ENCODE measurements around the gene KLHL25. TPM values are rescaled to one million over a fixed set of nuclear protein-coding genes. Genes with fewer than 3 reads are reported as not detected.

Gene KLHL25
- total and polyA plus RNA-seq, 2 of the 13 experiments (the other 11 are each of a cell fraction or from before 2014, with no cell fraction given): 3.7 to 8.2 TPM

DNA sequence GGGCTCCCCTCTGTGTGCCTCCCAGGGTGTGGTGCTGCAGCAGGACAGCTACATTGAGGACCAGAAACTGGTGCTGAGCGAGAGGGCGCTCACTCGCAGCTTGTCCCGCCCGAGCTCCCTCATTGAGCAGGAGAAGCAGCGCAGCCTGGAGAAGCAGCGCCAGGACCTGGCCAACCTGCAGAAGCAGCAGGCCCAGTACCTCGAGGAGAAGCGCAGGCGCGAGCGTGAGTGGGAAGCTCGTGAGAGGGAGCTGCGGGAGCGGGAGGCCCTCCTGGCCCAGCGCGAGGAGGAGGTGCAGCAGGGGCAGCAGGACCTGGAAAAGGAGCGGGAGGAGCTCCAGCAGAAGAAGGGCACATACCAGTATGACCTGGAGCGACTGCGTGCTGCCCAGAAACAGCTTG lies 53.7 kb downstream of the KLHL25 start:
- ChIA-PET POLR2A (no interaction called here), CTCF (ENCODE audit: low intra/inter-chr PET ratio, low total read pairs) (no interaction called here)
- no peaks in the 10 kb centered on the region for H3K27me3 ChIP-seq (ENCODE audit: control insufficient read depth in 1 of 2, insufficient read depth in 2 of 2, low read length in 2 of 2)
- H3K4me3 ChIP-seq (replicated peaks in 1 of 3; ENCODE audit: insufficient read depth in 1 of 3, low read depth in 2 of 3, low read length in 3 of 3): no peak overlapping the region
- no peaks in the 10 kb centered on the region; the same call in 1 of the 2 replicates for H4K20me1 ChIP-seq (ENCODE audit: insufficient read depth, low read length)
- H3K9ac ChIP-seq (ENCODE audit: insufficient read depth, low read depth, low read length): no peak overlapping the region
- H2AFZ ChIP-seq (ENCODE audit: low read length): no peak overlapping the region
- intact Hi-C loops (cut with micrococcal nuclease; ENCODE audit: unreplicated experiment): no loop called here
- H3K4me1 ChIP-seq (ENCODE audit: insufficient read depth, low read length): no peaks in the 10 kb centered on the region
- H3K9me3 ChIP-seq (ENCODE audit: low read length): no peaks in the 10 kb centered on the region
- ATAC-seq: no peak
- peaks cover 15 to 56% of the 10 kb centered on the region in 2 experiments for H3K36me3 ChIP-seq (replicated peaks in 1 of 2; ENCODE audit: control insufficient read depth in 1 of 2, insufficient read depth in 2 of 2, low read length in 2 of 2)
- H3K4me2 ChIP-seq (ENCODE audit: low read depth, low read length): no peak overlapping the region
- WGBS (ENCODE audit: low lambda C conversion rate): over 99% methylated on average over 16 of the region's 20 CpGs
- H3K27ac ChIP-seq (ENCODE audit: extremely low read length, insufficient read depth, low read length): no peak overlapping the region
- no peak for DNase-seq (ENCODE audit: low spot score)
- in situ Hi-C loops (cut with HindIII; ENCODE audit: extremely low pct_ligation_motif_present, low pct_unique_long_range_greater_than_20kb): no loop called here
- BruUV-seq (replicated peaks): no TSS peak
- FAIRE-seq: no peak
- H3K79me2 ChIP-seq (ENCODE audit: insufficient read depth, low read length): no peaks in the 10 kb centered on the region
- TF ChIP-seq, protein P1, sequence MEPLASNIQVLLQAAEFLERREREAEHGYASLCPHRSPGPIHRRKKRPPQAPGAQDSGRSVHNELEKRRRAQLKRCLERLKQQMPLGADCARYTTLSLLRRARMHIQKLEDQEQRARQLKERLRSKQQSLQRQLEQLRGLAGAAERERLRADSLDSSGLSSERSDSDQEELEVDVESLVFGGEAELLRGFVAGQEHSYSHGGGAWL (CRISPR knock-in tag; IDR thresholded peaks at IDR 0.05): no peak
- TF ChIP-seq, protein P2, sequence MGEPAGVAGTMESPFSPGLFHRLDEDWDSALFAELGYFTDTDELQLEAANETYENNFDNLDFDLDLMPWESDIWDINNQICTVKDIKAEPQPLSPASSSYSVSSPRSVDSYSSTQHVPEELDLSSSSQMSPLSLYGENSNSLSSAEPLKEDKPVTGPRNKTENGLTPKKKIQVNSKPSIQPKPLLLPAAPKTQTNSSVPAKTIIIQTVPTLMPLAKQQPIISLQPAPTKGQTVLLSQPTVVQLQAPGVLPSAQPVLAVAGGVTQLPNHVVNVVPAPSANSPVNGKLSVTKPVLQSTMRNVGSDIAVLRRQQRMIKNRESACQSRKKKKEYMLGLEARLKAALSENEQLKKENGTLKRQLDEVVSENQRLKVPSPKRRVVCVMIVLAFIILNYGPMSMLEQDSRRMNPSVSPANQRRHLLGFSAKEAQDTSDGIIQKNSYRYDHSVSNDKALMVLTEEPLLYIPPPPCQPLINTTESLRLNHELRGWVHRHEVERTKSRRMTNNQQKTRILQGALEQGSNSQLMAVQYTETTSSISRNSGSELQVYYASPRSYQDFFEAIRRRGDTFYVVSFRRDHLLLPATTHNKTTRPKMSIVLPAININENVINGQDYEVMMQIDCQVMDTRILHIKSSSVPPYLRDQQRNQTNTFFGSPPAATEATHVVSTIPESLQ (CRISPR knock-in tag; conservative IDR thresholded peaks at IDR 0.05): no peak
- TF ChIP-seq ZBTB21 (CRISPR knock-in tag; IDR thresholded peaks at IDR 0.05): no peak
- TF ChIP-seq, protein P3, sequence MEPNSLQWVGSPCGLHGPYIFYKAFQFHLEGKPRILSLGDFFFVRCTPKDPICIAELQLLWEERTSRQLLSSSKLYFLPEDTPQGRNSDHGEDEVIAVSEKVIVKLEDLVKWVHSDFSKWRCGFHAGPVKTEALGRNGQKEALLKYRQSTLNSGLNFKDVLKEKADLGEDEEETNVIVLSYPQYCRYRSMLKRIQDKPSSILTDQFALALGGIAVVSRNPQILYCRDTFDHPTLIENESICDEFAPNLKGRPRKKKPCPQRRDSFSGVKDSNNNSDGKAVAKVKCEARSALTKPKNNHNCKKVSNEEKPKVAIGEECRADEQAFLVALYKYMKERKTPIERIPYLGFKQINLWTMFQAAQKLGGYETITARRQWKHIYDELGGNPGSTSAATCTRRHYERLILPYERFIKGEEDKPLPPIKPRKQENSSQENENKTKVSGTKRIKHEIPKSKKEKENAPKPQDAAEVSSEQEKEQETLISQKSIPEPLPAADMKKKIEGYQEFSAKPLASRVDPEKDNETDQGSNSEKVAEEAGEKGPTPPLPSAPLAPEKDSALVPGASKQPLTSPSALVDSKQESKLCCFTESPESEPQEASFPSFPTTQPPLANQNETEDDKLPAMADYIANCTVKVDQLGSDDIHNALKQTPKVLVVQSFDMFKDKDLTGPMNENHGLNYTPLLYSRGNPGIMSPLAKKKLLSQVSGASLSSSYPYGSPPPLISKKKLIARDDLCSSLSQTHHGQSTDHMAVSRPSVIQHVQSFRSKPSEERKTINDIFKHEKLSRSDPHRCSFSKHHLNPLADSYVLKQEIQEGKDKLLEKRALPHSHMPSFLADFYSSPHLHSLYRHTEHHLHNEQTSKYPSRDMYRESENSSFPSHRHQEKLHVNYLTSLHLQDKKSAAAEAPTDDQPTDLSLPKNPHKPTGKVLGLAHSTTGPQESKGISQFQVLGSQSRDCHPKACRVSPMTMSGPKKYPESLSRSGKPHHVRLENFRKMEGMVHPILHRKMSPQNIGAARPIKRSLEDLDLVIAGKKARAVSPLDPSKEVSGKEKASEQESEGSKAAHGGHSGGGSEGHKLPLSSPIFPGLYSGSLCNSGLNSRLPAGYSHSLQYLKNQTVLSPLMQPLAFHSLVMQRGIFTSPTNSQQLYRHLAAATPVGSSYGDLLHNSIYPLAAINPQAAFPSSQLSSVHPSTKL (CRISPR knock-in tag; IDR thresholded peaks at IDR 0.05): no peak
- TF ChIP-seq, protein P4, sequence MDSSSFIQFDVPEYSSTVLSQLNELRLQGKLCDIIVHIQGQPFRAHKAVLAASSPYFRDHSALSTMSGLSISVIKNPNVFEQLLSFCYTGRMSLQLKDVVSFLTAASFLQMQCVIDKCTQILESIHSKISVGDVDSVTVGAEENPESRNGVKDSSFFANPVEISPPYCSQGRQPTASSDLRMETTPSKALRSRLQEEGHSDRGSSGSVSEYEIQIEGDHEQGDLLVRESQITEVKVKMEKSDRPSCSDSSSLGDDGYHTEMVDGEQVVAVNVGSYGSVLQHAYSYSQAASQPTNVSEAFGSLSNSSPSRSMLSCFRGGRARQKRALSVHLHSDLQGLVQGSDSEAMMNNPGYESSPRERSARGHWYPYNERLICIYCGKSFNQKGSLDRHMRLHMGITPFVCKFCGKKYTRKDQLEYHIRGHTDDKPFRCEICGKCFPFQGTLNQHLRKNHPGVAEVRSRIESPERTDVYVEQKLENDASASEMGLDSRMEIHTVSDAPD (CRISPR knock-in tag; IDR thresholded peaks at IDR 0.05): no peak
- TF ChIP-seq, protein P5, sequence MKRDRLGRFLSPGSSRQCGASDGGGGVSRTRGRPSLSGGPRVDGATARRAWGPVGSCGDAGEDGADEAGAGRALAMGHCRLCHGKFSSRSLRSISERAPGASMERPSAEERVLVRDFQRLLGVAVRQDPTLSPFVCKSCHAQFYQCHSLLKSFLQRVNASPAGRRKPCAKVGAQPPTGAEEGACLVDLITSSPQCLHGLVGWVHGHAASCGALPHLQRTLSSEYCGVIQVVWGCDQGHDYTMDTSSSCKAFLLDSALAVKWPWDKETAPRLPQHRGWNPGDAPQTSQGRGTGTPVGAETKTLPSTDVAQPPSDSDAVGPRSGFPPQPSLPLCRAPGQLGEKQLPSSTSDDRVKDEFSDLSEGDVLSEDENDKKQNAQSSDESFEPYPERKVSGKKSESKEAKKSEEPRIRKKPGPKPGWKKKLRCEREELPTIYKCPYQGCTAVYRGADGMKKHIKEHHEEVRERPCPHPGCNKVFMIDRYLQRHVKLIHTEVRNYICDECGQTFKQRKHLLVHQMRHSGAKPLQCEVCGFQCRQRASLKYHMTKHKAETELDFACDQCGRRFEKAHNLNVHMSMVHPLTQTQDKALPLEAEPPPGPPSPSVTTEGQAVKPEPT (CRISPR knock-in tag; IDR thresholded peaks at IDR 0.05; ENCODE audit: low read depth): no peak
- TF ChIP-seq ZNF569 (CRISPR knock-in tag; IDR thresholded peaks at IDR 0.05; ENCODE audit: borderline replicate concordance): no peak
- peak; percentile 60 for TF ChIP-seq AGO2 (optimal IDR thresholded peaks at IDR 0.05; ENCODE audit: low read depth, low read length)

Measured in HepG2 (cell line).